HG02981 (cell line): ENCODE measurements around the gene TRAF2.

Experiments
- ATAC-seq: cut with Tn5 transposase; IDR thresholded peaks from one replicate; pipeline ENCODE4 v1.9.1; 2021; ENCODE audit warnings: mild to moderate bottlenecking, moderate library complexity; ENCODE audit not compliant: unreplicated experiment

The TRAF2 gene

GRCh38 chr9:136847088-136847825 is 39.1 kb upstream of the TRAF2 start:
- ATAC-seq = no peak

GRCh38 chr9:136847826-136848392 is 38.4 kb upstream of the TRAF2 start:
- ATAC-seq = peak; percentile 31

- ATAC-seq = no peak
Measured at GRCh38 chr9:136848393-136849037, 37.8 kb upstream of the TRAF2 start.

GRCh38 chr9:136849038-136849959 is 37.0 kb upstream of the TRAF2 start, which contains the start of gene PHPT1:
Gene PHPT1 (plus strand): TSS chr9:136849409. CDS start chr9:136849431, 22 bp downstream.
- peak; percentile 73 for ATAC-seq

- no peak for ATAC-seq
Measured at GRCh38 chr9:136849960-136850865, 36.1 kb upstream of the TRAF2 start.

- no peak for ATAC-seq
Measured at GRCh38 chr9:136850866-136851775, 35.2 kb upstream of the TRAF2 start.

- no peak for ATAC-seq
Measured at GRCh38 chr9:136851941-136852663, 34.2 kb upstream of the TRAF2 start, which contains the start of gene MAMDC4. Gene MAMDC4 (plus strand): TSS chr9:136852346. CDS start chr9:136852417, 71 bp downstream.

- no peak for ATAC-seq
Measured at GRCh38 chr9:136852664-136853595, 33.4 kb upstream of the TRAF2 start.

GRCh38 chr9:136853596-136854112 is 32.7 kb upstream of the TRAF2 start:
- ATAC-seq = no peak

- ATAC-seq = no peak
Measured at GRCh38 chr9:136854113-136854841, 32.0 kb upstream of the TRAF2 start.

GRCh38 chr9:136854842-136855460 is 31.4 kb upstream of the TRAF2 start:
- no peak for ATAC-seq

GRCh38 chr9:136855461-136856078 is 30.7 kb upstream of the TRAF2 start:
- no peak for ATAC-seq

GRCh38 chr9:136856079-136856476 is 30.2 kb upstream of the TRAF2 start:
- no peak for ATAC-seq

- no peak for ATAC-seq
Measured at GRCh38 chr9:136856541-136857141, 29.7 kb upstream of the TRAF2 start.

GRCh38 chr9:136857166-136857565 is 29.1 kb upstream of the TRAF2 start:
- no peak for ATAC-seq
